GM21529 (cell line): ENCODE measurements around the gene DAZAP1.
"Not testable (repeated sequence)": the region's sequence is repeated elsewhere in the genome, so short reads cannot be mapped to it uniquely, and the experiment has no call there.

ENCODE experiments used
- ATAC-seq: cut with Tn5 transposase; IDR thresholded peaks from one replicate; pipeline ENCODE4 v1.9.1; 2021; ENCODE audit not compliant: unreplicated experiment

Gene DAZAP1

GRCh38 chr19:1471010-1471514 lies 63.7 kb downstream of the DAZAP1 start:
- ATAC-seq = no peak

- no peak for ATAC-seq
Measured at GRCh38 chr19:1471515-1472160, 64.3 kb downstream of the DAZAP1 start.

- no peak for ATAC-seq
Measured at GRCh38 chr19:1472231-1473084, 65.1 kb downstream of the DAZAP1 start.

GRCh38 chr19:1473085-1473851 lies 65.9 kb downstream of the DAZAP1 start:
- no peak for ATAC-seq

GRCh38 chr19:1474011-1474764 lies 66.8 kb downstream of the DAZAP1 start:
- ATAC-seq = no peak

- ATAC-seq = no peak
Measured at GRCh38 chr19:1474765-1475351, 67.5 kb downstream of the DAZAP1 start.

- no peak for ATAC-seq
Measured at GRCh38 chr19:1475751-1476437, 68.5 kb downstream of the DAZAP1 start.

- ATAC-seq = not testable (repeated sequence)
Measured at GRCh38 chr19:1477056-1477455, 69.7 kb downstream of the DAZAP1 start.

- peak; percentile 88 for ATAC-seq
Measured at GRCh38 chr19:1478934-1479707, 71.7 kb downstream of the DAZAP1 start, which contains the start of gene C19orf25. Gene C19orf25 (minus strand): TSS chr19:1479215. CDS start chr19:1478903, 312 bp downstream.

GRCh38 chr19:1481224-1481892 lies 74.0 kb downstream of the DAZAP1 start:
- ATAC-seq = no peak

- ATAC-seq = no peak
Measured at GRCh38 chr19:1481893-1482360, 74.5 kb downstream of the DAZAP1 start.

GRCh38 chr19:1482361-1483130 lies 75.2 kb downstream of the DAZAP1 start:
- ATAC-seq = no peak

- ATAC-seq = no peak
Measured at GRCh38 chr19:1483131-1483978, 76.0 kb downstream of the DAZAP1 start.

- ATAC-seq = no peak
Measured at GRCh38 chr19:1483979-1484428, 76.6 kb downstream of the DAZAP1 start.
